GM12892 (cell line): Measurements from ENCODE around the gene SDK2.

ENCODE experiments used
- POLR2A ChIP-seq: IDR thresholded peaks from 2 replicates; pipeline ENCODE4 v1.6.1; 2011; ENCODE audit warnings: low read depth, low read length, control low read depth
- POLR2AphosphoS5 ChIP-seq: IDR thresholded peaks from 2 replicates; pipeline ENCODE4 v1.6.1; 2011; ENCODE audit warnings: low read depth, low read length, control low read depth
- TAF1 ChIP-seq: IDR thresholded peaks from 2 replicates; pipeline ENCODE4 v1.6.1; 2011; ENCODE audit warnings: low read depth, mild to moderate bottlenecking, control low read depth, low read length, borderline replicate concordance

DNA sequence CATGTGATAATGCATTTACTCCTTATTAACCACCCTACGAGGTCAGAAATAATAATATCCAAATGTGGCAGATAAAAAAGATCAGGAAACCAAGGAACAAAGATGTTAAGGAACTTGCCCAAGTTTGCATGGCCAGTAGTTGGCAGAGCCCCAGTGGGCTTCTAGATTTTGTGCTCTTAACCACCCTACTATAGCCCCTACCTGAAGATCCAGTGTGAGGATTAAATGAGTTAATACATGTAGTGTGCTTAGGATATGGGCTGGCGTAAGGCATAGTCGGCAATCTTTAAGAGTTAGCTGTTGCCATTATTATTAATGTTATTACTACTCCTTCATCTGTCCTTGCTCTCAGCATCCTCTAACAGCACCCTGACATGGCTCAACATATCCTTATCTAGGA lies 153.4 kb downstream of the SDK2 start:
- no peak for TF ChIP-seq POLR2AphosphoS5
- TF ChIP-seq TAF1, result no peak
- TF ChIP-seq POLR2A, result no peak
